Effector CD4-positive, alpha-beta T cell (primary cell): ENCODE measurements around the gene OR4D2.

Experiments used
- DNase-seq: peaks from one replicate; pipeline ENCODE4 v3.0.0-alpha.2; 2020

Gene OR4D2

GRCh38 chr17:58174871-58175270 lies 8.1 kb downstream of the OR4D2 start:
- DNase-seq, result no peak

DNA sequence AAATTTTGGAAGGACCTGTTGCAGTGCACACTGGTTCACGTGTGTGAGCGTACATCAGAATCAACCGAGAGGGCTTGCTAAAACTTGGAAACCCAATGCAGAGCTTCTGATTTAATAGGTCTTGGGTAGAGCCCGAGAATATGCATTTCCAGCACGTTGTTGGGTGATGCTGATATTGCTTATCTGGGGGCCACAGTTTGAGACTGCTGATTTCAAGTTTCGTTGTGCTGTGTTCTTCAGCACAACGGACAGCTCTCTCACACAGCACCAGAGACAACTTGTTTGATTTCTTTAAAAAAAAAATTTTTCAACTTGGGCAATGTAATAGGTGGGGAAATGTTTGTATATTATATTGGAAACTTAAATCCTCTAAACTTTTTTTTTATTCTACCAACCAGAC lies 9.4 kb downstream of the OR4D2 start:
- no peak for DNase-seq

GRCh38 chr17:58181796-58182195 lies 15.0 kb downstream of the OR4D2 start:
- DNase-seq, result no peak

DNA sequence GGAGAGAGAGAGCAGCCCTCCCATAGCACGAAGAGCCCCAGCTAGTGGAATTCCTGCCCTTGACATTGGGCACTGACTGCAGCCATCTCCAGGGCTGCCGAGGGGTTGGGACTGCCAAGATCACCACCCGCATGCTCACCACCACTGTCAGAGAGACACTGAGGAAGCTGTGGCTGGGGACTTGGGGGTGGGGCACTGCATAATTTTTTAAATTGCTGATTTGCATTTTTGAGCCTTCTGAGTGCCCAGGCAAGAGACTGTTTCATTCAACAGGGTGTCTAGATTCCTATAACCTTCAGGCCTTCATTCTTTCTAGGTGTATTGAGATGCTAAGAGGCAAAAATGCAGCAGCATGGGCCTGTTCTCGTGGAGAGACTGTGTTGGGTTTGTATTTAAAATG lies 16.7 kb downstream of the OR4D2 start:
- DNase-seq, result no peak

GRCh38 chr17:58184308-58184985 lies 17.7 kb downstream of the OR4D2 start:
- no peak for DNase-seq

DNA sequence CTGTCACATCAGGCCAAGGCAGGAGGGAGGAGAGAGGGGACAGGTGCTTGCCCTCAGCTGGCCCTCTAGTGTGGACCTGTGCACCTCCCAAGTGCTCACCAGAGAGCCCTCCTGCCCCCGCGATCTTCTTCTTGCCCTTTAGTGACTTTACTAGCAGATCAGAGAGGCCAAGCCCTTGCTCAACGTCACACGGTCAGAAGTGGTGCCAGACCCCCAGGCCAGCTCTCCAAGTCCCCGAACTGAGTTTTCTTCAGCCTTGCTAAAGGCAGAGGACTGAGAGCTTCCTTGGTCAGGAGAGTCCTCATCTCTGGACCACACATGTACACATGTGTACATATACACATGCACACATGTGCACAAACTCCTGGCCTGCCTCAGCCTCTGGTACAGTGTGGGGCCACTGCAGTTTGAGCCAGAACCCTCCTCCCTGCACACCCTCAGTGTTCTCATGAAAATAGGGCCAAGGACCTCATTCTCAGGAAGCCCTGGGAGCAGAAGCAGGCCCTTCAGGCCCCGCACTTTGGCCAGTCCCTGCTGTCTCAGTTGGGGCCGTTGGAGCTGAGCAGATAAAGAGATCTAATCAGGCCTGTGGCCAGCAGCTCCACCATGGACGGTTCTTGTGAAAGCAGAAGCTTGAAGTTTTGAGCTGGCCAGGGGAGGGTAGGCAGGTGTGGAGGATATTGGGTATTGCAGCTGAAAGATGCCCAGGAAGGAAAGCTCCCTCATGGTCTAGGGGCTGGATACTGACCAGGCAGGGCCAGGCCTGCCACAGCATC lies 18.4 kb downstream of the OR4D2 start:
- DNase-seq, result no peak

- DNase-seq, result no peak
Observed at GRCh38 chr17:58186591-58186990, 19.8 kb downstream of the OR4D2 start.

- no peak for DNase-seq
Observed at GRCh38 chr17:58187063-58187462, 20.3 kb downstream of the OR4D2 start.

GRCh38 chr17:58187675-58188074 lies 20.9 kb downstream of the OR4D2 start:
- no peak for DNase-seq

DNA sequence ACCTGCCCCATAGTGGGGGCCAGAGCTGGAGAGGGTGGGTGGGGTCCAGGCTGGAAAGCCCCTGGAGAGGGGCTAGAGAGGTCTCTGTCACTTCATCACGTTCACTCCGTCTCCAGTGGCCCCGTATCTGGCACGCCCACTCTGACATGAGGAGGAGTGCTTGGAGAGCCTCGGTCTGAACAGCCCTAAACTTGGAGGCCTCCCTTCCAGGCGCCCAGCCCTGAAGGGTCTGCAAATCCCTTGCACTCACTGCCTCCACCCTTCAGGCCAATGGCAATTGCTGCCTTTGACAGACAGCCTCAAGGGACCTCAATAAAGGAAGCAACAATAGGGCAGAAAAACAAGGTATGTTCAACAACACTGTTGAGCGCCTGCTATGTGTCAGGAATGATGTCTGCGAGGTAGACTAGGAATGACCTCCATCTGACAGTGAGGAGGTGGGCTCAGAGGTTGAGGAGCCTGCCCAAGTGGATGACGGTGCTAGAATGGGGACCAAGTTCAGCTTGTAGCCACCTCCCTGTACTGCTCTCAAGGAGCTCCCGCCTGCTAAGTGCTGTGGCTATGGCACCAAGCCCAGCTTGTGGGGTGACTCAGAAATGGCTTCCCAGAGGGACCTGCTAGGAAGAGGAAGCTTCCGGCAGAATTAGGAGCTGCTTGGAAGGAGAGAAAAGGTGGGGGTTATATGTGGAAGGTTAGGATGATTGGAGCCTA lies 22.8 kb downstream of the OR4D2 start:
- no peak for DNase-seq

GRCh38 chr17:58191241-58191896 lies 24.6 kb downstream of the OR4D2 start:
- no peak for DNase-seq

DNA sequence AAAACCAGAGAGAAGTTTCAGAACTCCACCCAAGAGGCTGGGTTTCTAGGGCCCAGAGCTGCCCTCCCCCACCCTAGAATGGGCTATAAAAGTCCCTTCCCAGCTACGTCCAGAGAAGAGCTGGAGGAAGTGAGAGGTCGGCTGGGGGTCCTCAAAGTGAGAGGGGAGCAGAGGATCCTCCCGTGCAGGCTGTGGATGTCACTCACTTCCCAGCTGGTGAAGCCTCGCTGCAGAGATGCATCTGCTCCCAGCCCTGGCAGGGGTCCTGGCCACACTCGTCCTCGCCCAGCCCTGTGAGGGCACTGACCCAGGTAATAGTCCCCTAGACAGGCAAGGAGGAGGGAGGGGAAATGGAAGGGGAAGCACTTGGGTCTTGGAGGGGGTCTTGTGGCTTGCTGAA lies 25.8 kb downstream of the OR4D2 start, which contains the start of gene EPX:
Gene EPX (plus strand): TSS at position 115 of the 400 bp plus-strand sequence. CDS start 121 bp downstream, at position 236.
- no peak for DNase-seq

DNA sequence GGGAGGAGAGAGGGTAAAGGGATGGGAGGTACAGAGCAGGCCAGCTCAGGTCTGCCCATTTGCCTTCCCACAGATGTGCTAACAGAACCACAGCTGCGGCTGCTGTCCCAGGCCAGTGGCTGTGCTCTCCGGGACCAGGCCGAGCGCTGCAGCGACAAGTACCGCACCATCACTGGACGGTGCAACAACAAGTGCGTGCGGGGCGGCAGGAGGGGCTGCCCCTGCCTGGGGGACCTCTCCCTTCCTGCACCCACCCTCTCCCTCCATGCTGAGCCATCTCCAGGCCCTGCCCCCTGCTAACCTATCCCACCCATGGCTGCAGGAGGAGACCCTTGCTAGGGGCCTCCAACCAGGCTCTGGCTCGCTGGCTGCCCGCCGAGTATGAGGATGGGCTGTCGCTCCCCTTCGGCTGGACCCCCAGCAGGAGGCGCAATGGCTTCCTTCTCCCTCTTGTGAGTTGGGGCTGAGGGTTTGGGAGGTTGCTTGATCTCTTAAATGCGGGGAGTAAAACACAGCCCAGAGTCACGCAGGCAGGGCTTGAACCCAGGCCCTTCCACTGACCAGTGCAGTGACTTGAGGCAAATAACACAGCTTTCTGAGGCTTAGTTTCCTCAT lies 27.0 kb downstream of the OR4D2 start:
- DNase-seq, result no peak

GRCh38 chr17:58195518-58196123 lies 28.8 kb downstream of the OR4D2 start:
- DNase-seq, result no peak

DNA sequence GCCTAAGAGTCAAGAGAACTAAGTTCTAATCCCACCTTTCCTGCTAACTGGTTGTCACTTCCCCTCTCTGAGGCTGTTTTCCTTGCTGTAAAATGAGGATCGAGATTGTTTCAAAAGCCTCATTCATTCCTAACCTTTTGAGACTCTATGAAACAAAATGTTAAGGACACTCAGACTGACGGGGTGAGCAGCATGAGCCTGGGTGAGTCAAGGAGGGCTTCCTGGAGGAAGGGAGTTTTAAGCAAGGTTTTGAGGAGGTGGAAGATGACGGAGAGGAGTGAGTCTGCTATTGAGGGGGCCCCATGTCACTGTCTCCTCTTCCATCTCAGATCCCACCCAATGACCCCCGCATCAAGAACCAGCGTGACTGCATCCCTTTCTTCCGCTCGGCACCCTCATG lies 29.8 kb downstream of the OR4D2 start:
- DNase-seq, result no peak

DNA sequence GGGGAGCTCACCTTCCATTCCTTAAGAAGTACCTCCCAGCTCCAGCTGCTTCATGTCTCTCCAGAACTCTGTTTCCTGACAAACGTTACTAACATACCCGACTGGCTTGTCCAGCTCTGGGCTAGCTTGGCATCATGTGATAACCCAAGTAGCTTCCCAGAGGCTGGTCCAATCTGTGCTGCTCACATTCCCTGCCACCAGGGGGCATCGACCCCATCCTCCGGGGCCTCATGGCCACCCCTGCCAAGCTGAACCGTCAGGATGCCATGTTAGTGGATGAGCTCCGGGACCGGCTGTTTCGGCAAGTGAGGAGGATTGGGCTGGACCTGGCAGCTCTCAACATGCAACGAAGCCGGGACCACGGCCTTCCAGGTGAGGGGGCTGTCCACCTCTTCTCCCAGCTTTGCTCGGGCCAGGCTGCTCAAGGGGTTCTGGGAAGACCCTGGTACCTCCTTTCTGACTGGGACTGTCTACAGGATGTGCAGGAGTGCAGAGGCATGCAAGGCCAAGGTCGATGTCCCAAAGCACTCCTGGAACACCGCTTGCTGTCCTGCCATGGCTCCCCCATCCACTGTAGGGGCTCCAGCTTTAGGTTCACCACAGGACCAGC lies 33.3 kb downstream of the OR4D2 start:
- DNase-seq, result peak; percentile 35

DNA sequence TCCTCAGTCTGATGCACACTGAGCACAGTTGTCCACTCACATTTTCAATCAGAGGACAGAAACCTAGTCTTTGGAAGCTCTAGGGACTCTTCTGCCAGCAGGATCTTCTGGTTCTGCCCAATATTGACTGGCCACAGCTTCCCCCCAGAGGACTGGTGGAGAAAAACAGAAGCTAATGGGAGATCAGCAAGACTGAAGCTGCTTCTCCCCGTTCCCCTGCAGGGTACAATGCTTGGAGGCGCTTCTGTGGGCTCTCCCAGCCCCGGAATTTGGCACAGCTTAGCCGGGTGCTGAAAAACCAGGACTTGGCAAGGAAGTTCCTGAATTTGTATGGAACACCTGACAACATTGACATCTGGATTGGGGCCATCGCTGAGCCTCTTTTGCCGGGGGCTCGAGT lies 36.1 kb downstream of the OR4D2 start:
- DNase-seq, result no peak

DNA sequence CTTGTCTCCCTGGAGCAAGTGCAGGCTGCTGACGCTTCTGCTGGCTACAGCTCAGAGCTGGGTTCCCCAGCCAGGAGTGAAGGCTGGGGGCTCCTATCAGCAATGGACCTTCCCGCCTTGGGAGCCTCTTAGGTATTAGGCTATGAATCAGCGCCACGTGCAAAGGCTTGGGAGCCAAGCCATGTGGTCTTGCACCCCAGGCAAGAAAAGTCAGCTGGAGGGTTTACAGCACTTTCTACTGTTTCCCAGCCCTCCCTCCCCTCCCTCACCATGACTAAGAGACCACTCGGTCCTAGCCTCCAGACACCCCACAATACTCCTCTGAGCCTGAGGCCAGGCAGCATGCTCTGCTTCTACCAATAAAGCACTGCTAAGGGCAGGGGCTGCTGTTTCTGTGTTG lies 38.0 kb downstream of the OR4D2 start:
- DNase-seq, result no peak

DNA sequence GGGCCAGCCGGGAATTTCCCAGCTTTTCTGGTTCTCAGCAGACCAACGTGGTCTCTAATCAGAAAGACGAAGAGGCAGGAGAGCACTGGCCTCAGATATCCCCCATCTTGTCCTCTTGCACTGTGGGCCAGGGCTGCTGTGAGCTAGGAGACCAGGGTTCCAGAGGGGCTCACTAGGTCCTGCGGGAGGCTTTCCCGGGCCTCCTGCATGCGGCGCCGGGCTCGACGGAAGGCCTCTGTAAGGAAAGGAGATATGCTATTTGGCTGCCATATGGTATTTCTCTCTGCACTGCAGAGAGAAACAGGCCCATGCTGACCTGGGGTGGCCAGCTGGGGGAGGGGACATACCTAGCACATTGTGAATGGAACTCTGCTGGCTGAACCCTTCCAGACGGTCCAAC lies 39.2 kb downstream of the OR4D2 start:
- DNase-seq, result no peak

DNA sequence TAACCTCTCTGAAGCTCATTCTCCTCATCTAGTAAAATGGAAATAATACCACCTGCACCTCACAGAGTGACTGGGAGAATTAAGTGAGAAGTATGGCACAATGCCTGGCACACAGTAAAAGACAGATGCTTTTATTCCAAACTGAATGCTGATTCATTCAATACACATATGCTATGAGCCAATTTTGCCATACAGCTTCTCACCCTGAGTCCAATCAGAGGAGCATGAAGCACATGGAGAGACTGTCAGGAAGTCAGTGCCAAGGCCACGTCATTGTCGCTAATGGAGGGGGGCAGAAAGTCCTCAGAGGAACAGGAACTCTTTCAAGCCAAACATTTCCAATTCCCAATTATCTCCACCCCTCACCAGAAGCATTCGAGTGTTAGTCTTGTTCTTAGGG lies 40.7 kb downstream of the OR4D2 start:
- no peak for DNase-seq

GRCh38 chr17:58208344-58208743 lies 41.6 kb downstream of the OR4D2 start:
- no peak for DNase-seq

- no peak for DNase-seq
Observed at GRCh38 chr17:58210922-58211321, 44.1 kb downstream of the OR4D2 start.
